Left ventricle myocardium superior (tissue), 1 donor: ENCODE results near the gene LGALSL. TPM values are rescaled to one million over a fixed set of nuclear protein-coding genes. Genes with fewer than 3 reads are reported as not detected.
A peak's percentile ranks its signal among the peaks of the same experiment; 100 is the strongest.

Source experiments
- ATAC-seq: fragments of 200-7000 bp; cut with Tn5 transposase; one replicate; pipeline ENCODE4 v1.9.1; 2020; ENCODE audit warnings: mild to moderate bottlenecking, moderate library complexity
- DNase-seq: peaks from one replicate; pipeline ENCODE4 v3.0.0-alpha.2; 2020
- intact Hi-C: fragments of 100-400 bp; cut with micrococcal nuclease; formaldehyde crosslinking; loops from one replicate; pipeline ENCODE4 v1.11.0; 2022
- long read RNA-seq: library from polyadenylated mRNA; unstranded; transcript quantifications from one replicate; pipeline ENCODE4 v2.0.0, GENCODE V29; 2021
- total RNA-seq: library from RNA; stranded (reverse); fragmentation: NEBNext Ultra II Directional; extraction: Animal tissue kit (Norgen Biotek cat#: 25700); gene quantifications from one replicate; pipeline ENCODE4 v1.2.1, GENCODE V29; 2021
- donor health status: DM: no; HTN: yes; CAD: no; lungs with severe emphysema.

Gene LGALSL
- 5.8 TPM for total RNA-seq
- long read RNA-seq, transcript LGALSL-201 (5 exons, 3,926 nt), result major isoform, 8 of 10 reads
- long read RNA-seq, partial matches to known transcripts, result 1 of 10 reads
- long read RNA-seq, other reads (novel, unspliced or antisense), result 0 of 10 reads

DNA sequence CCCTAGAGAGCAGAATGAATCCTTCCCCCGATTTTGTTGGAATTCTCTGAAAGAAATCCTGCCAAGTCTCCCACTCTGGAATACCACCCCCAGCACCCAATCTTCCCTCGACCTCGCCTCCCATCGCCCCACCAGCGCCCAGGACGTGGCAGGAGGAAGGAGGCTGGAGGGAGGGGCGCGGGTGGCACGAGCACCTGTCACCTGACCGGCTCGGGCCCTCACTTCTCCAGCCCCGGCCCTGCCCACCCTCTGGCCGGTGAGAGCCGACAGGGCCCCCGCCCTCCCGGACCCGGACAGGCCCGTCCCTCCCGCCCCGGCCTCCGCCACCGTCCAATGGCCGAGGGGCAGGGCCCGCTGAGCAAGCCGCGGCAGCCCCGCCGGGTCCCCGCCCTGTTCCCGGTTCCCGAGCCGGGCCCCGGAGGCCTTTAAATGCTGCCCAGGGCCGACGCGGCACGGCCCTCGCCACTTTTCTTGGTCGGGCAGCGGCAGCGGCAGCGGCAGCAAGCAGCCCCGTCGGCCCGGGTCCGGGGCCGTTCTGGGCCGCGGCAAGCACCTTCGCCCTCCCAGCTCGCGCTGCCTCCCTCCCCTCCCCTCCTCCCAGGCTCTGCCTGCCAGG, at the start of gene LGALSL:
Gene LGALSL (plus strand): TSS at position 393 of the 616 bp plus-strand sequence. CDS start 384 bp downstream, outside the sequence.
- peak; percentile 85 for DNase-seq
- intact Hi-C loops, result loop anchor here (5.0 kb wide), 1 partner anchor 47 kb away; no protein-coding TSS in a partner anchor
- peak; percentile 92 for ATAC-seq

GRCh38 chr2:64404743-64405142, 49.2 kb upstream of the LGALSL start:
- DNase-seq (peak; percentile 30), ATAC-seq (peak; percentile 23)
- intact Hi-C loops, result loop anchor here (5.0 kb wide), 1 partner anchor 48 kb away; the partner anchor contains the start of gene LGALSL

DNA sequence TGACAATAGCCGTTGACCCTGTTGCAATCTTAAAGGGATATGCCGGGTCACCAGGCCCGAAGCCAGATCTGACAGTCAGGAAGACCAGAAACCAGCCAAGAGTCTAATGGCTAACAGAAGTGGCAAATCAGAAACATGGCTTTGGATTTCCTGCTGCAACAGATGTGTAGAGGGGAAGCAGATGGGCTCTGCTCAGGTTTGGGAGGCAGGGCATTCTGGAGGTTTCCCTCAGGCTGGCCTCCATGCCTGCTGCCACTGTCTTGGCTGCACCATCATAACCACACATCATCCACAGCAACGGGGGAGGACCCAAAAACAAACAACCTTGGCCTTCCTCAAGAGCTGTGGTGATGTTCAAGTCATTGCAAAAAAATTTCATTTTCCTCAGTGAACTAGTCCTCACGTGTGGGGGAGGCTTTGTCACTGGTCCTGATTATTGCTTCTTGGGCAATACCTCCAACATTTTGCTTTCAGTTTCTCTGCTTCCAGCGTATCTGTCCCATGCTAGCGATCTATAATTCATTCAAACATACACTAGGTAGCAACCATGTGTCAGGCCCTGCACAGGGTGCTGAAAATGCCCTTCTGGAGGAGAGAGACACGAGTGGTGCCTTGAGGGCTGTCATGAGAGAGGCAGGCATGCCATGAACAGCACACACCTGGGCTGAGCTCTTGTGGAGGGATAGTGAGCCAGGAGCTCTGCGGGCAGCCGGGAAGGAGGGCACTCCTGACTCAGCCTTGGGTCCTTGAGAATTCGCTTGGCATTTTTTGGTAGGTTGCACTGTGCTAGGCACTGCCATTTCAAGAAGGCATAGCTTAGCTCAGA, 48.2 kb upstream of the LGALSL start:
- intact Hi-C loops, result loop anchor here (5.0 kb wide), 1 partner anchor 47 kb away; the partner anchor contains the start of gene LGALSL
- ATAC-seq, result no peak
- DNase-seq, result peak; percentile 43

- DNase-seq (no peak), ATAC-seq (no peak)
- intact Hi-C loops, result loop anchor here (5.0 kb wide), 1 partner anchor 46 kb away; the partner anchor contains the start of gene LGALSL
Observed at GRCh38 chr2:64406407-64406774, 47.6 kb upstream of the LGALSL start.

DNA sequence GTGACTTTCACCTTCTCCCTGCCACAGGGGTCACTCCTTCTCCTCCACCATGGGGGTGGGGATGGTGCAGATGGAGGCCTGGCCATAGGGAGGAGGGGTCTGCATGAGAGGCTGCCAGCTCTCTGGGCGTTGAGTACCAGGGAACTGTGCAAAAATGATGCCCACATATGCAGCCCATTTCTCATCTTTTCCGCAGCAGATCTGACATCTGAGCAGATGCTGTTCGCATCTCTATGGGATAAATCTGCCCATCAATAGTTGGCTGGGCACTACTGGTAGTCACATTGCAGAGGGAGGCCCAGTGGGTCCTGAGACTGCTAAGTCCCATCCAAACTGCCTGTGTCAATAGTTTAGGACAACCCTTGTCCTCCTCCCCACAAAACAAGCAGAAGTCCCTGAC, 45.9 kb upstream of the LGALSL start:
- ATAC-seq (no peak), DNase-seq (no peak)
- intact Hi-C loops, result loop anchor here (5.0 kb wide), 1 partner anchor 44 kb away; the partner anchor contains the start of gene LGALSL

DNA sequence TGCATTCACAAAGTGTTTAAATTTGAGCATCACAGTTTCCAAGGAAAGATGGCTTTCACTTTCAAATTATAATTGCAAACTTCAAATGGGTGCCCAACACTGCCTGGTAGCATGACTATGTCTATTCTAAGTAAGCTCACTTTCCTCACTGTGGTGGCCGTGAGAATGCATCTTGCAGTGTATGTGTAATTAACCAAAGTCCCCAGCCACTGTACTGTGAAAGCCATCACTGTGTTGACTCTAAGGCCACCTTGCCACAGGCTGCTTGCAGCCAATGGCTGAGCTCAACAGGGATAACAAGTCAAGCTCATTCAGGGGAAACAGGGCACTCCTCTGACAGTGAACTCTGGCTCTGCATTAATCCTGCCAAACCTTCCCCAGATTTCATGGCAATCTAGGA, 43.3 kb upstream of the LGALSL start:
- ATAC-seq, result no peak
- no peak for DNase-seq
- intact Hi-C loops, result no loop called here

DNA sequence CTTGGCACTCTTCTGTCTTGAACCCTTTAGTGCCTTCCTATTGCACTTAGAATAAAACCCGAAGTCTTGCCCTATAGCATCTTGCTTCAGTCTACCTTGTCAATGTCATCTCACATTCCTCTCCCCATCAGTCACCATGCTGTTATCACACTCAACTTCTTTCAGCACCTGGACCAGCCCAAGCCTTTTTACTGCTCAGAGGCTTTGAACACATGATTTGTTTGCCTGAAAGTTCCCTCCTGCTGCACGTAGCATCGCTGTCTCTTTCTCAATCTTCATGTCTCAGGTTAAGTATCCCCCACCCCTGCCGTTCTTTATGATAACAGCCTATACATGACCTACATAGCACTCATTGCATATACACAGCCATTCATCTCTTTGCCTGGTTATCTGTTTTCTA, 41.3 kb upstream of the LGALSL start:
- intact Hi-C loops, result no loop called here
- DNase-seq, result no peak
- no peak for ATAC-seq

DNA sequence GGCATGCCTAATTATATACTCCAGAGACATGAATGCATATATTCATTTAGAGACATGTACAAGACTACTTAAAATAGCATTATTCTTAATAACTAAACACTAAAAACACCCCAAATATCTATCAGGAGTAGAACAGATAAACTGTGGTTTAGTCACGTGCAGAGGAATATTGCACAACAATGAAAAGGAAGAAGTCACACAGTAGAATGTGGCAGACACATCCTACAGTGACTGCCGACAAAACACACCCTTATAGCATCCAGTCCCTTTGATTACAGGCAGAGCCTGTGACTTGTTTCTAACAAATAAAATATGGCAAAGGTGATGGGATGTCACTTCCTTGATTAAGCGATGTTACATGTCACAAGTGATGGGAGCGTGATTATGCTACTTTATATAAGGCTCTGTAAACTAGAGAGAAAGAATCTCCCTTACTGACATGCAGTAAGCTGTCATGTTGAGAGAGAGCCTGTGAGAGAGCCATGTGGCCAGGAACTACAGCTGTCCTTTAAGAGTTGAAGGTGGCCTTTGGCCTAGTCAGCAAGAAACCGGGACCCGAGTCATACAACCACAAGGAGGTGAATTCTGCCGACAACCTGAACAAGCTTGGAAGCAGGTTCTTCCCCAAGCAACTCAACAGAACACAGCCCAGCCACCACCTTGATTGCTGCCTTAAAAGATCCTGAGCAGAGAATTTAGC, 39.1 kb upstream of the LGALSL start:
- ATAC-seq (no peak), DNase-seq (no peak)
- intact Hi-C loops, result no loop called here

DNA sequence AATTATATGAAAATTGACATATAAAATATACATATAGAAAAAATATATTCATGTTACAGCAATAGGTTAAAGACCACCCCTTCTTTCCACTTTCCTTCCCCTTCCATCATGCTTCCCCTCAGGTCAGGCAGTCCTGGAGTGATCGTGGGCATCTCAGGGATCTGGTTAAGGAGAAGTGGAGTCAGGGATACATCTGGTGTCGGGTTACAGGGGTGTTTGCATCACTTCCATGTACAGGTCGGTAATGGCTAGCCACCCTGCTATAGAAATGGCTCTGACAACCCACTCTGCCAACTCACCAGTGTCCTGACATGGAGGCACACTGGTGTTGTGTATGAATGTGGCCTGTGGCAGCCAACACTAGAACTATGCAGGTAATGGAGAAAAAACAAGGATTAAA, 36.3 kb upstream of the LGALSL start:
- ATAC-seq (no peak), DNase-seq (no peak)
- intact Hi-C loops, result no loop called here

- ATAC-seq, result no peak
- DNase-seq, result no peak
- intact Hi-C loops, result no loop called here
Observed at GRCh38 chr2:64419596-64420165, 34.3 kb upstream of the LGALSL start.

DNA sequence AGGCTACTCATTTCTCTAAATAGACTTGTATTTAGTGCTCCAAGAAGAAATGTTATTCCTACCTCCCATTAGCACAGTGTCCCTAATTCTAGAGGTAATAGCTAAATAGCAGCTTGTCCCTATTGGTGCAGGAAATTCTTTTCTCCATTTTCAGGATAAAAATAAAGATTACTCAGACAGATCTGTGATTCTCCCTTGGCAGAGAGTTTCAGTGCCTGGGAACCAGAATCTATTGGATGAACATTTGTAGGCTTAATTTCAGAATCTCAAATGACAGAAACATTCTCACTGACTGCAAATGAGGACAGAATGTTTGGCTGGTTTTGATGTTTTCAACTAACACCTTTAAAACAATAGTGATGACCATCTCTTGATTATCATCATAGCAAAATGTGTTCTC, 33.3 kb upstream of the LGALSL start:
- intact Hi-C loops, result no loop called here

DNA sequence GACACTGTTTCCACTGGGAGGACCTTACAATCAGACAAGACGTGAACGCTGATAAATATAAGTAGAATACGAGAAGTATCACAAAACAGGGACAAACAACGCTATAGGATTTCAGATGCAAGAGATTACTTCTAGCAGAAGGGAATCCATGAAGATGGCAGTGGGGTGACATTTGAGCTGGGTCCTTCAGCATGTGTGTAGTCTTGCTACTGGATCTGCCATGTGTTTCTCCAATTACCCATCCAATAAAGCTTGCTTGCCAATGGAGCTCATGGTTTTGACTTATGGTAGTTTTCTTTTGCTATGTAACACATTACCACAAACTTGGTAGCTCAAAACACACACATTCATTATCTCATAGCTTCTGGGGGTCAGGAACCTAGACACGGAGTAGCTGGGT, 32.8 kb upstream of the LGALSL start:
- intact Hi-C loops, result no loop called here
- DNase-seq (no peak), ATAC-seq (no peak)

More for the DNA sequence above, 33.3 kb upstream of the LGALSL start:
- no peak for ATAC-seq
- DNase-seq, result no peak

- ATAC-seq (no peak), DNase-seq (no peak)
- intact Hi-C loops, result no loop called here
Observed at GRCh38 chr2:64422466-64422865, 31.5 kb upstream of the LGALSL start.

DNA sequence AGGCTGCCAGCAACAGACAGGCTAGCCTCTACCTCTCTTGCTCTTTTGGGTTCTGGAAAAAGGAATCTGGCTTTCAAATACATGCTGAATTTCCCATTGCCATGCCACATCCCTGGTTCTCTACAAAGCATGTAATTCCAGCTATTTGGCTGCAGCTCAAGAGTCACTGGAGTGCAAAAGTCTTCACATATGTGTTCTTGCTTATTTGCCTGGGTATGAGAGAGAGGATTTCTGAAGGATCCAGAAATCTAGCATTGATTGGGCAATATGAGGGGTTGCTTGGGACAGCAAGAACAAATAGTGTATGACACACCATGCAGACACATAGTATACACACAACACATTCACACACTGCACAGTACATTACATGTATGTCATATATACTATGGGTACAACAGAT, 30.7 kb upstream of the LGALSL start:
- intact Hi-C loops, result no loop called here

GRCh38 chr2:64424416-64424987, 29.5 kb upstream of the LGALSL start:
- DNase-seq (no peak), ATAC-seq (no peak)
- intact Hi-C loops, result no loop called here

More for the DNA sequence above, 30.7 kb upstream of the LGALSL start:
- no peak for ATAC-seq
- DNase-seq, result no peak

DNA sequence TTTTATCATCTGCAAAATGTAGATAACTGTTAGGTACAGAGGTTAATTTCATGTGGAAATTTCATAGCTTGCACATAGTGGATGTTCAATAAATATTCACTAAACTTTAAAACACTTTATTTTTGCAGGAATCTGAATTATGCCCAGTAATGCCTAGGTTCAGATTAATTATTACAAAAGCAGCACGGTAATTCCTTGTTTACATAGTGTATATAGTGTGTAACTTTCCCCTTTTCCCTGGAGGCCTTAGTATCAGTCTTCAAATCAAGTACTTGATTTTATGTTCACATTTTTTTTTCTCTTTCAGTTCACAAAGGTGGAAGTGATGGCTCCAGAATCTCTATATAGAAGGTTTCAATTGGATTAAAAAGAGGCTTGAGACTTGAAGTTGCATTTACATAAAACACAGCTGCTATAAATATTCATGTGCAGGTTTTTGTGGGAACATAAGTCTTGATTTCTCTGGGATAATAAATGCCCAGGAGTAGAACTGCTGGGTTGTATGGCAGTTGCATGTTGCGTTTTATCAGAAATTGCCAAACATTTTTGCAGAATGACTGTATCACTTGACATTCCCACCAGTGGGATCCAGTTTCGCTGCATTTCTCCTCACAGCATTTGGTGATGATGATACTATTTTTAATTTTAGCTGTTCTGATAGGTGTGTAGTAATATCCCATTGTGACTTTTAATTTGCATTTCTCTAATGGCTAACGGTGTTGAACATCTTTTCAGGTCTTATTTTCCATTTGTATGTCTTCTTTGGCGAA, 27.6 kb upstream of the LGALSL start:
- DNase-seq (no peak), ATAC-seq (no peak)
- intact Hi-C loops, result no loop called here

DNA sequence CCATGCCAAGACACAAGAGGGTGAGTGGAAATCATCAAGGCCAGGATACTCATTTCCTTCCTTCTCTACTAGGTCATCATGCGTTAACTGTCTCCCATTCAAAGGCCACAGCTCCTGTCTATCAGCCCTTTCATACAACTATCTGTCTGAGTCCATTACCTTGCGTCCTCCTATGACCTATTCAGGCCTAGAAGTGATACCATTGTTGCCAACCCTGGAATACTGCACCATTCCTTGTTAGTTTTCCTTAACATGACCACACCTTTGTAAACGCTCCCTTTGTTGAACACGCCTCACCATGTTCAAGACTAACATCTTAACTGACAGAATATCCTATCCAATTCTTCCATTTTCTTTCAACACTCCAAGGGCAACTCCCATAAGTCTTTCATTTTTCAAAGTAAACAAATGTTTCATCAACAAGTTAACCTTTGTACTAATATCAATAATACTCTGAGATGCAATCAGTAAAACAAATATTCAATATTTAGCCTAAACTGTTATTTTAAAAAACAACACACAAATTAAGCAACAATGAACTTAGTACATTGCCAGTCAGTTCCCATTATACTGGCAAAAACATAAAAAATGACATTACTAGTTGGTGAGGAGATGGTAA, 19.8 kb upstream of the LGALSL start:
- DNase-seq, result no peak
- ATAC-seq, result no peak
- intact Hi-C loops, result no loop called here

DNA sequence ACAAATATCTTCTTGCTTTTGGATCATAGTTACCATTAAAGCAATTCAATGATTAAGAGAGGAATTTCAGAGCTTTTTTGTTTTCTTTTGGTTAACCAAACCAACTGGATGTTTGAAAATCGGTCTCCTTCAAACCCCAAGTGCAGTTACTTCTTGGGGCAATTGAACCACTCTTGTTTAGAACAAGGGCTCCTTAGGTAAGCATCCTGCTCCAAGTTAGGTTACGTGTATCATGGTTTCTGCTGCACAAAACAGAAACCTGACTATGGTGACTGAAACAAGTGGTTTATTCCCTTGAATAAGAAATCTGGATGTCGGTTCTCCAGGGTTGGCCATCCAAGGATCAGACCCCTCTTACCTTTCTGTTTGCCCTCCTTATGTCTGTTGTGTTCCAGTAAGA, 16.1 kb upstream of the LGALSL start:
- DNase-seq (no peak), ATAC-seq (no peak)
- intact Hi-C loops, result no loop called here
